Right kidney (tissue), 1 donor: ENCODE measurements around the gene MRPL43.
"Not testable (repeated sequence)": the region's sequence is repeated elsewhere in the genome, so short reads cannot be mapped to it uniquely, and the experiment has no call there.

Source experiments
- DNase-seq: peaks from one replicate; pipeline ENCODE4 v3.0.0-alpha.2; 2016

Gene MRPL43

DNA sequence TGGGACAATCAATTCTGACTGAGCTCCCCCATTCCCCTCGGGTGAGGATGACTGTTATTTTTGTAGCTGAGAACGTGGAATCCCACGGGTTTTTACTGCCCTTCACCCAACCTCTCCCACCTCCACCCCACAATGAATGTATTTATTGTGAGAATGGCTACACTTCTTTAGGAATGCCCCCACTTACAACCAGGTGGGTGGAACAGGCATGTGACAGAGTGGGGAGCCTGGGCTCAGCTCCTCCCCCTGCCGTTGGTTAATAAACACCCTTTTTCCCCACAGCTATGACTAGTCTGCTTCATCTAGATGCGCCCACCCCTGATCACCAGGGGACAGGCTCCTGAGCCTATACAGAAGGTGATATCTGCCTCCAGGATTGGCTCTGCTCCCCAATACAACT is 2.0 kb downstream of the MRPL43 start:
- no peak for DNase-seq

GRCh38 chr10:100984672-100985177 is 2.6 kb downstream of the MRPL43 start:
- no peak for DNase-seq

GRCh38 chr10:100983868-100984671 is 3.2 kb downstream of the MRPL43 start:
- no peak for DNase-seq

- no peak for DNase-seq
Observed at GRCh38 chr10:100982916-100983830, 4.1 kb downstream of the MRPL43 start.

DNA sequence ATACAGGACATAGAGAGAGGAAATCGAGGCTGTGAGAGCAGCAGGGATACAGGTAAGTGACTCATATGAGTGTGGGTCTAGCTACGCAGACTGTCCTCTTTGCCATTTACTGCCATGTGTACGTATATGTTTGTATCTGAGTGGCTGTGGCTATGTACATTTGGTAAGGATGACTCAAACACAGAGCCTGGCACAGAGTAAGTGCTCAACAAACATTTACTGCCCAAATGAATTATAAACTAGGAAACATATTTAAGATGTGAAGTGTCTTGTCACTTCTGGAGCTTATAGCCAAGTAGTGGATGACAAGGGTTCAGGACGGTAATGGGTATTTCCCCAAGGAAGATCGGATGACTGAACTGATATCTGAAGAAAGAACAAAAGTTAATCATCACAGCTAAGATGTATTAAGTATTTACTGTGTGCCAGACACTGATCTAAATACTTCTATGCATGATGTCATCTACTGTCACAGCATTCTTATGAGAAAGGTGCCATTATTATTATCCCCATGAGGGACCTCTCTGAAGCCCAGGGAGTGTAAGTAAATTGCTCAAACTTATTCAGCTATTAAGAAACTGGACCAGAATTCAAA is 6.0 kb downstream of the MRPL43 start:
- DNase-seq = no peak

GRCh38 chr10:100980711-100981110 is 6.6 kb downstream of the MRPL43 start:
- DNase-seq = no peak

GRCh38 chr10:100980311-100980710 is 7.0 kb downstream of the MRPL43 start:
- DNase-seq = no peak

DNA sequence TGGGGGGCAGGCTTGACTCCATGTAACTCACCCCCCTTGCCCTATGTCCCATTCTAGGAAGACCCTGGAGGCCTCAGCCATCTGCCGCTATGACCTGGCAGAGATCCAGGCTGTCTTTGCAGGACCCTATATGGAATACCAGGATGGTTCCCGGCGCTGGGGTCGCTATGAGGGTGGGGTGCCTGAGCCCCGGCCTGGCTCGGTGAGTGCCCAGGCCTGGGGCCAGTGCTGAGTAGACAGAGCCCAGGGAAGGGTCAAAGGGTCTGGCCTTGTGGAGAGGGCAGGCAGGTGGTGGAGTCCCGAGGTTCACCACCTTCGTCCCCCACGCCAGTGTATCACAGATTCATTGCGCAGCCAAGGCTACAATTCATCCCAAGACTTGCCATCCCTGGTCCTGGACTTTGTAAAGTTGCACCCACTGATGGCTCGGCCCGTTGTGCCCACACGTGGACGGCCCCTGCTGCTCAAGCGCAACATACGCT is 7.5 kb downstream of the MRPL43 start:
- no peak for DNase-seq

GRCh38 chr10:100978901-100979195 is 8.4 kb downstream of the MRPL43 start:
- DNase-seq = no peak

- no peak for DNase-seq
Observed at GRCh38 chr10:100978121-100978900, 9.0 kb downstream of the MRPL43 start.

GRCh38 chr10:100977436-100977835 is 9.9 kb downstream of the MRPL43 start:
- DNase-seq = no peak

DNA sequence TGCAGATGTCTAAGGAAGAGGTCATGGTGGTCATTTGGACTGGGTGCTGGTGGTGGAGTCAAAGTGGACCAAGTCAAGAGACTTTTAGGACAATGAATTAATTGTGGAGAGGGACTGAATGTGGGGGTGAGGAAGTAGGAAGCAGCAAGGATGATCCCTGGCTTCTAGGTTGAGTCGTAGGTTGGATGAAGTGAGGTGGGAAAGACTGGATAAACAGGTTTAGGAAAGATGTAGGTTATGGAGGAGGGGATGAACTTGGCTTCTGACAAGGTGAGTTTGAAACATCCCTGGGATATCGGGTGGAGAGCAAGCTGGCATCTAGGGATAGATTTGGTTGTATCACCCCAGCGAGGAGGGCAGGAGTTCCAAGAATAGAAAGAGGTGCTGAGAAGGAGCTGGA is 10.4 kb downstream of the MRPL43 start:
- no peak for DNase-seq

GRCh38 chr10:100975397-100975796 is 11.9 kb downstream of the MRPL43 start:
- not testable (repeated sequence) for DNase-seq

GRCh38 chr10:100972904-100973535 is 14.3 kb downstream of the MRPL43 start:
- no peak for DNase-seq

- no peak for DNase-seq
Observed at GRCh38 chr10:100972115-100972903, 15.0 kb downstream of the MRPL43 start.

- DNase-seq = peak; percentile 26
Observed at GRCh38 chr10:100970914-100971811, 16.1 kb downstream of the MRPL43 start.

DNA sequence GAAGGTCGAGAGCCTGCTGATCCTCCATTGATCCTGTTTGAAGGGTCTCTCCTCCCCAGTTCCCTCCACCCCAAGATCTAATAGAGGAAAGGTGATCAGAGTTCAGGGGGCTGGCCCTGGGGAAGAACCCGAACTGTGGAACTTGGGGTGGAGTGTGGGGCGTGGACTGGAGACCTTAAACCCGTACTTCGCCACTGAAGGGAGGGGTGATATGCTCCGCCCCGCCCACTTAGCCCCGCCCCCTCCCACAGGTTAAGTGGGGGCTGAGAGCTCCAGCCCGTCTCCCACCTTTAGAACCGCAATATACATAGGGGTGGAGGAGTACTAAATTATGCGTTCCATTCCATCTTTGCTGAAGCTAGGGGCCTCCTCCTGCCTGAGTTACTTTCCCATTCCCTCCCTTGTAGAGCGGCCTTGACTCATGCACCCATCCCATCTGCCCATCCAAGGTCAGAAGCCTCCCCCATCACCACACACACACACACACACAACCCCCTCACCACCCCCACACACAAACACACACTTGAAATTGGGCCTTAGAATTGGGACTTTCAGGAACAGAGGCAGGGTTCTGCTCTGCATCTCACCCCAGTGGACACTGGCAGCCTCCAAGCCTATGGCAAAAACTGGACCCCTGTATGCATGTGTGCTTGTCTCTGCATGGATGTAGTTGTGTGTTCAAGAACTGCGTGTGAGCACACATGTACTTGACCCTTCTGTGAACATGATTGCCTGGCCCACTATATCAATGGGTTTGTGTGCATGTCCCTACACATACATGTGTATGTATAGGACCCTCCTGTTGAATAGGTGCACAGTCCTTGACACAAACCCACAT is 17.0 kb downstream of the MRPL43 start:
- DNase-seq = no peak
